HepG2 (cell line): ENCODE data around the gene VWA7. TPM values are rescaled to one million over a fixed set of nuclear protein-coding genes. Genes with fewer than 3 reads are reported as not detected.

Experiments
- EP300 ChIP-seq, 3 experiments: sonication (generic) in 1 of 3; formaldehyde crosslinking in 1 of 3; IDR thresholded peaks; 2 replicates each; pipeline versions ENCODE4 v1.5.1 to v1.6.1; 2011 to 2020; ENCODE audit warnings: low read depth in 2 of 3, low read length in 2 of 3, borderline replicate concordance in 1 of 3, improper control_type of control experiment in 1 of 3, mild to moderate bottlenecking in 1 of 3, missing genetic modification reagents in 1 of 3, moderate library complexity in 1 of 3
- ETV6 ChIP-seq: sonication (generic); formaldehyde crosslinking; conservative IDR thresholded peaks from 2 replicates; pipeline ENCODE4 v1.4.0; 2020; ENCODE audit warnings: missing genetic modification reagents
- GLI4 ChIP-seq: sonication (generic); formaldehyde crosslinking; IDR thresholded peaks from 2 replicates; pipeline ENCODE4 v1.5.1; 2020; ENCODE audit warnings: missing genetic modification reagents, mild to moderate bottlenecking, moderate library complexity, borderline replicate concordance
- HMG20B ChIP-seq: conservative IDR thresholded peaks from 2 replicates; pipeline ENCODE4 v1.6.1; 2016; ENCODE audit warnings: missing genetic modification reagents, missing compliant biosample characterization
- JUND ChIP-seq: sonication (generic); formaldehyde crosslinking; IDR thresholded peaks from 2 replicates; pipeline ENCODE4 v1.8.0; 2022; ENCODE audit warnings: mild to moderate bottlenecking, missing genetic modification reagents
- KDM1A ChIP-seq: IDR thresholded peaks from 2 replicates; pipeline ENCODE4 v1.6.1; 2016; ENCODE audit warnings: missing compliant biosample characterization
- POGZ ChIP-seq: sonication (generic); formaldehyde crosslinking; IDR thresholded peaks from 2 replicates; pipeline ENCODE4 v1.4.0; 2020; ENCODE audit warnings: mild to moderate bottlenecking, missing genetic modification reagents
- POLR2AphosphoS2 ChIP-seq: IDR thresholded peaks from 2 replicates; pipeline ENCODE4 v1.6.1; 2011; ENCODE audit warnings: low read depth, low read length, improper control_type of control experiment
- RFX5 ChIP-seq: IDR thresholded peaks from 2 replicates; pipeline ENCODE4 v1.6.1; 2011; ENCODE audit warnings: low read depth, low read length, improper control_type of control experiment
- ZBTB1 ChIP-seq: sonication (generic); formaldehyde crosslinking; IDR thresholded peaks from 2 replicates; pipeline ENCODE4 v1.4.0; 2020; ENCODE audit warnings: missing genetic modification reagents, borderline replicate concordance
- ZBTB20 ChIP-seq: sonication (generic); formaldehyde crosslinking; IDR thresholded peaks from 2 replicates; pipeline ENCODE4 v1.8.1; 2023; ENCODE audit warnings: missing genetic modification reagents, low read depth, mild to moderate bottlenecking, borderline replicate concordance
- ZFP41 ChIP-seq: sonication (generic); formaldehyde crosslinking; IDR thresholded peaks from 2 replicates; pipeline ENCODE4 v1.4.0; 2020; ENCODE audit warnings: mild to moderate bottlenecking, missing genetic modification reagents, borderline replicate concordance
- ZMYM3 ChIP-seq: sonication (generic); formaldehyde crosslinking; IDR thresholded peaks from 2 replicates; pipeline ENCODE4 v1.5.1; 2020; ENCODE audit warnings: mild to moderate bottlenecking, missing genetic modification reagents
- ZNF142 ChIP-seq: sonication (generic); formaldehyde crosslinking; IDR thresholded peaks from 2 replicates; pipeline ENCODE4 v1.4.0; 2020; ENCODE audit warnings: missing genetic modification reagents
- ZNF256 ChIP-seq: sonication (generic); formaldehyde crosslinking; conservative IDR thresholded peaks from 2 replicates; pipeline ENCODE4 v1.4.0; 2020; ENCODE audit warnings: missing genetic modification reagents
- ZNF264 ChIP-seq: sonication (generic); formaldehyde crosslinking; IDR thresholded peaks from 2 replicates; pipeline ENCODE4 v1.4.0; 2020; ENCODE audit warnings: missing genetic modification reagents
- ZNF512 ChIP-seq: sonication (generic); formaldehyde crosslinking; IDR thresholded peaks from 2 replicates; pipeline ENCODE4 v1.4.0; 2020; ENCODE audit warnings: mild to moderate bottlenecking, missing genetic modification reagents
- polyA plus RNA-seq, 8 experiments: library from polyadenylated mRNA; depleted of rRNA in 3 of 8; stranded (reverse) in 7 of 8; unstranded in 1 of 8; fragments of >200 nt; fragmentation: Illumina TruSeq in 4 of 8; extraction: Trizol in 4 of 8; gene quantifications; 2 replicates each; pipeline versions ENCODE4 v1.2.1 to v1.2.3, GENCODE V29; 2011 to 2016; ENCODE audit warnings: low read depth in 4 of 8, missing spikeins in 1 of 8, mixed read lengths in 1 of 8; ENCODE audit not compliant: insufficient read depth in 1 of 8
- total RNA-seq, 5 experiments: library from RNA; depleted of rRNA; stranded (reverse); fragments of >200 nt; fragmentation: Illumina TruSeq; extraction: Trizol; gene quantifications; 2 replicates each; pipeline ENCODE4 v1.2.3, GENCODE V29; 2016; ENCODE audit warnings: low read depth in 1 of 5
- TF ChIP-seq, protein P1 (sequence below): sonication (generic); formaldehyde crosslinking; IDR thresholded peaks from 2 replicates; pipeline ENCODE4 v1.8.0; 2022; ENCODE audit warnings: mild to moderate bottlenecking, missing genetic modification reagents

The VWA7 gene
- total and polyA plus RNA-seq, 2 of the 13 experiments (the other 11 are each of a cell fraction or from before 2014, with no cell fraction given): 0.86 to 3.3 TPM

- TF ChIP-seq POLR2AphosphoS2: peak; percentile 84; the same call in 1 of the 2 replicates
- TF ChIP-seq ZNF264 (CRISPR knock-in tag): 0 out of 2 replicates have a peak, but pooled peaks have one; percentile 51
- TF ChIP-seq ETV6 (CRISPR knock-in tag): peak; percentile 83
- peak; percentile 30; the same call in 1 of the 2 replicates for TF ChIP-seq KDM1A
- TF ChIP-seq ZNF256 (CRISPR knock-in tag): 0 out of 2 replicates have a peak, but pooled peaks have one; percentile 21
- TF ChIP-seq GLI4 (CRISPR knock-in tag): peak; percentile 7; the same call in 1 of the 2 replicates
- no peak for TF ChIP-seq ZNF512 (CRISPR knock-in tag)
- TF ChIP-seq ZFP41: no peak
- no peak for TF ChIP-seq ZBTB1 (CRISPR knock-in tag)
- TF ChIP-seq JUND: peak; percentile 90
- TF ChIP-seq, protein P1, sequence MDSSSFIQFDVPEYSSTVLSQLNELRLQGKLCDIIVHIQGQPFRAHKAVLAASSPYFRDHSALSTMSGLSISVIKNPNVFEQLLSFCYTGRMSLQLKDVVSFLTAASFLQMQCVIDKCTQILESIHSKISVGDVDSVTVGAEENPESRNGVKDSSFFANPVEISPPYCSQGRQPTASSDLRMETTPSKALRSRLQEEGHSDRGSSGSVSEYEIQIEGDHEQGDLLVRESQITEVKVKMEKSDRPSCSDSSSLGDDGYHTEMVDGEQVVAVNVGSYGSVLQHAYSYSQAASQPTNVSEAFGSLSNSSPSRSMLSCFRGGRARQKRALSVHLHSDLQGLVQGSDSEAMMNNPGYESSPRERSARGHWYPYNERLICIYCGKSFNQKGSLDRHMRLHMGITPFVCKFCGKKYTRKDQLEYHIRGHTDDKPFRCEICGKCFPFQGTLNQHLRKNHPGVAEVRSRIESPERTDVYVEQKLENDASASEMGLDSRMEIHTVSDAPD: no peak
- peak; percentile 51; the same call in 1 of the 2 replicates for TF ChIP-seq ZBTB20 (CRISPR knock-in tag)
- peak; percentile 55; the same call in 1 of the 2 replicates for TF ChIP-seq POGZ
- peak; percentile 11; the same call in 1 of the 2 replicates for TF ChIP-seq ZMYM3 (CRISPR knock-in tag)
- TF ChIP-seq HMG20B (CRISPR knock-in tag): no peak; the same call in 1 of the 2 replicates
- no peak for TF ChIP-seq ZNF142 (CRISPR knock-in tag)
- TF ChIP-seq RFX5: no peak
- TF ChIP-seq EP300 (IDR thresholded peaks at IDR 0.05; ENCODE audit: low read depth in 2 of 2, low read length in 2 of 2): peak in 1 of 2 experiments; percentile 65; a peak in 2 of 4 replicates
- peak; percentile 45; the same call in 1 of the 2 replicates for TF ChIP-seq EP300 (CRISPR knock-in tag; IDR thresholded peaks at IDR 0.05; ENCODE audit: borderline replicate concordance)
Observed at GRCh38 chr6:31736021-31736767, 40.9 kb downstream of the VWA7 start, which contains the start of gene CLIC1 (continued).
